ENCODE data around the gene HSFX1. TPM values are rescaled to one million over a fixed set of nuclear protein-coding genes. Genes with fewer than 3 reads are reported as not detected.

HSFX1 gene
- total RNA-seq, 1 donor: 0.36 TPM

GRCh38 chrX:149807747-149808458 lies 34.0 kb downstream of the HSFX1 start:
- H4K20me1 ChIP-seq (ENCODE audit: insufficient read depth, low read length): no peaks in the 10 kb centered on the region
- no peaks in the 10 kb centered on the region for H3K9me3 ChIP-seq (ENCODE audit: low read depth, low read length)
- H3K27ac ChIP-seq (ENCODE audit: low read depth, low read length): no peak overlapping the region
- H3K4me1 ChIP-seq (ENCODE audit: insufficient read depth, low read length): no peaks in the 10 kb centered on the region
- H3K79me2 ChIP-seq (ENCODE audit: insufficient read depth, low read length): no peaks in the 10 kb centered on the region
- no peak overlapping the region for H3K4me3 ChIP-seq (ENCODE audit: insufficient read depth, low read length)
- H2AFZ ChIP-seq (ENCODE audit: low read length): no peak overlapping the region
- no peak for DNase-seq (ENCODE audit: insufficient read length, low spot score, missing footprints)
- no peak overlapping the region for H3K4me2 ChIP-seq (ENCODE audit: insufficient read depth, low read length)
- H3K36me3 ChIP-seq (ENCODE audit: insufficient read depth, low read length): no peaks in the 10 kb centered on the region
- H3K27me3 ChIP-seq (ENCODE audit: insufficient read depth, low read length): no peaks in the 10 kb centered on the region
- no peak for TF ChIP-seq CTCF (IDR thresholded peaks at IDR 0.05; ENCODE audit: extremely low read depth, low read depth, low read length)

GRCh38 chrX:149818652-149819051 lies 44.8 kb downstream of the HSFX1 start:
- TF ChIP-seq CTCF (IDR thresholded peaks at IDR 0.05; ENCODE audit: extremely low read depth, low read depth, low read length): no peak
- Histone ChIP-seq H3K36me3 (ENCODE audit: insufficient read depth, low read length) (no peaks in the 10 kb centered on the region), H3K27ac (ENCODE audit: low read depth, low read length) (no peak overlapping the region), H3K27me3 (ENCODE audit: insufficient read depth, low read length) (no peaks in the 10 kb centered on the region), H3K9me3 (ENCODE audit: low read depth, low read length) (no peaks in the 10 kb centered on the region), H3K79me2 (ENCODE audit: insufficient read depth, low read length) (no peaks in the 10 kb centered on the region), H3K4me2 (ENCODE audit: insufficient read depth, low read length) (no peak overlapping the region), H3K4me1 (ENCODE audit: insufficient read depth, low read length) (no peaks in the 10 kb centered on the region), H3K4me3 (ENCODE audit: insufficient read depth, low read length) (no peak overlapping the region), H4K20me1 (ENCODE audit: insufficient read depth, low read length) (no peaks in the 10 kb centered on the region), H2AFZ (ENCODE audit: low read length) (no peak overlapping the region)
- DNase-seq (ENCODE audit: insufficient read length, low spot score, missing footprints): no peak

- no peaks in the 10 kb centered on the region for H3K36me3 ChIP-seq (ENCODE audit: insufficient read depth, low read length)
- no peaks in the 10 kb centered on the region for H3K27me3 ChIP-seq (ENCODE audit: insufficient read depth, low read length)
- no peak for DNase-seq (ENCODE audit: insufficient read length, low spot score, missing footprints)
Observed at GRCh38 chrX:149819371-149819770, 45.5 kb downstream of the HSFX1 start.

More at GRCh38 chrX:149819371-149819770, 45.5 kb downstream of the HSFX1 start:
- no peaks in the 10 kb centered on the region for H3K4me1 ChIP-seq (ENCODE audit: insufficient read depth, low read length)
- no peak overlapping the region for H3K4me3 ChIP-seq (ENCODE audit: insufficient read depth, low read length)
- no peak for TF ChIP-seq CTCF (IDR thresholded peaks at IDR 0.05; ENCODE audit: extremely low read depth, low read depth, low read length)
- no peaks in the 10 kb centered on the region for H4K20me1 ChIP-seq (ENCODE audit: insufficient read depth, low read length)
- H3K4me2 ChIP-seq (ENCODE audit: insufficient read depth, low read length): no peak overlapping the region
- H3K79me2 ChIP-seq (ENCODE audit: insufficient read depth, low read length): no peaks in the 10 kb centered on the region
- H3K9me3 ChIP-seq (ENCODE audit: low read depth, low read length): no peaks in the 10 kb centered on the region
- no peak overlapping the region for H3K27ac ChIP-seq (ENCODE audit: low read depth, low read length)
- H2AFZ ChIP-seq (ENCODE audit: low read length): no peak overlapping the region
